ENCODE measurements around the gene SLC38A3. TPM values are rescaled to one million over a fixed set of nuclear protein-coding genes. Genes with fewer than 3 reads are reported as not detected.
A peak's percentile ranks its signal among the peaks of the same experiment; 100 is the strongest.

The SLC38A3 gene
- total RNA-seq, 1 experiment from 2014 or later = 16.8 TPM

GRCh38 chr3:50270422-50271224, 65.6 kb downstream of the SLC38A3 start:
- no peak overlapping the region for H3K4me3 ChIP-seq (ENCODE audit: low read depth, low read length)
- no peaks in the 10 kb centered on the region for H3K27me3 ChIP-seq (replicated peaks; ENCODE audit: control insufficient read depth, insufficient read depth, low read length)
- H3K36me3 Mint-ChIP-seq (ENCODE audit: insufficient read depth, unreplicated experiment) = peaks cover 8% of the 10 kb centered on the region
- peaks cover 44% of the 10 kb centered on the region for H3K4me1 Mint-ChIP-seq (ENCODE audit: low read depth, unreplicated experiment)
- peaks cover 67% of the 10 kb centered on the region for H3K4me1 ChIP-seq
- no peak for DNase-seq
- BruUV-seq (replicated peaks) = no TSS peak
- H3K36me3 ChIP-seq (ENCODE audit: control insufficient read depth, insufficient read depth, low read length) = peaks cover 2% of the 10 kb centered on the region
- POLR2A ChIA-PET = interaction anchor here (1.2 kb wide), 1 partner anchor 35 kb away, joined by 4 read pairs; the partner anchor contains the start of gene GNAI2
- TF ChIP-seq CTCF (IDR thresholded peaks at IDR 0.05; ENCODE audit: insufficient read depth in 1 of 2, low read depth in 1 of 2, low read length in 1 of 2, severe bottlenecking in 1 of 2, unreplicated experiment in 1 of 2) = no peak
- CTCF ChIA-PET = interaction anchor here (0.8 to 2.8 kb wide), 4 partner anchors 10 to 46 kb away, joined by 3 to 10 read pairs (median 8); partner anchors contain the start of genes HYAL3 and NAA80
- intact Hi-C loops (cut with micrococcal nuclease; ENCODE audit: unreplicated experiment) = no loop called here
- H3K9me3 ChIP-seq = no peaks in the 10 kb centered on the region
- H3K4me3 Mint-ChIP-seq (ENCODE audit: unreplicated experiment) = no peak overlapping the region
- H3K9me3 Mint-ChIP-seq (ENCODE audit: unreplicated experiment) = no peaks in the 10 kb centered on the region
- no peaks in the 10 kb centered on the region for H3K27me3 Mint-ChIP-seq (ENCODE audit: insufficient read depth, unreplicated experiment)
- peak overlapping the region; percentile 70 for H3K27ac Mint-ChIP-seq (ENCODE audit: unreplicated experiment)

Small RNA genes lying within 50 kb of the gene (microRNA-seq; reads per million reads assigned to microRNA genes)
- gene MIR566 (not detected), gene MIR5787 (not detected)

Other genes starting within 250 kb of the SLC38A3 start
- gene RBM5, start 116.4 kb upstream of the SLC38A3 start, total RNA-seq (2022) = 145 and 166 TPM in 2 replicates
- 11.3 and 16.5 TPM in 2 replicates for gene SEMA3F, start 49.9 kb upstream of the SLC38A3 start, total RNA-seq (2022)
- 0.50 TPM in 1 of 2 replicates, not detected in the other for gene GNAT1, start 13.7 kb upstream of the SLC38A3 start, total RNA-seq (2022)
- gene GNAI2, start 30.9 kb downstream of the SLC38A3 start, total RNA-seq (2022) = 59.3 and 62.0 TPM in 2 replicates
- 19.7 and 21.8 TPM in 2 replicates for gene SEMA3B, start 63.9 kb downstream of the SLC38A3 start, total RNA-seq (2022)
- gene LSMEM2, start 73.8 kb downstream of the SLC38A3 start, total RNA-seq (2022) = not detected in 2 replicates
- 88.0 and 89.5 TPM in 2 replicates for gene IFRD2, start 87.2 kb downstream of the SLC38A3 start, total RNA-seq (2022)
- gene HYAL3, start 94.1 kb downstream of the SLC38A3 start, total RNA-seq (2022) = 5.2 and 6.8 TPM in 2 replicates
- 6.7 and 8.2 TPM in 2 replicates for gene NAA80, start 94.1 kb downstream of the SLC38A3 start, total RNA-seq (2022)
- gene HYAL1, start 98.3 kb downstream of the SLC38A3 start, total RNA-seq (2022) = 2.3 and 2.6 TPM in 2 replicates
- gene HYAL2, start 117.5 kb downstream of the SLC38A3 start, total RNA-seq (2022) = 30.1 and 31.6 TPM in 2 replicates
- 34.9 and 38.3 TPM in 2 replicates for gene TUSC2, start 123.0 kb downstream of the SLC38A3 start, total RNA-seq (2022)
- 26.7 and 28.1 TPM in 2 replicates for gene RASSF1, start 135.6 kb downstream of the SLC38A3 start, total RNA-seq (2022)
- 0.23 and 0.29 TPM in 2 replicates for gene ZMYND10, start 140.5 kb downstream of the SLC38A3 start, total RNA-seq (2022)
- 23.7 and 29.8 TPM in 2 replicates for gene NPRL2, start 145.5 kb downstream of the SLC38A3 start, total RNA-seq (2022)
- gene CYB561D2, start 145.6 kb downstream of the SLC38A3 start, total RNA-seq (2022) = 21.2 and 21.4 TPM in 2 replicates
- 23.9 TPM in 2 replicates for gene TMEM115, start 154.2 kb downstream of the SLC38A3 start, total RNA-seq (2022)